Left colon (tissue), 2 donors: ENCODE results near the gene CHKA. TPM values are rescaled to one million over a fixed set of nuclear protein-coding genes. Genes with fewer than 3 reads are reported as not detected.

Source experiments
- ATAC-seq: fragments of 200-7000 bp; cut with Tn5 transposase; one replicate; pipeline ENCODE4 v1.9.1; 2020; ENCODE audit warnings: mild to moderate bottlenecking, moderate library complexity
- DNase-seq, 2 donors: peaks; one replicate each; pipeline ENCODE4 v3.0.0-alpha.2; 2020
- intact Hi-C, 2 donors: fragments of 100-400 bp; cut with DNase I in 1 of 2; cut with micrococcal nuclease in 1 of 2; formaldehyde crosslinking; loops; one replicate each; pipeline versions ENCODE4 v1.11.2 to v1.14.0; 2022; cut with DNase I, micrococcal nuclease
- total RNA-seq, 2 donors: library from RNA; stranded (reverse); fragmentation: NEBNext Ultra II Directional; extraction: Animal tissue kit (Norgen Biotek cat#: 25700); gene quantifications; one replicate each; pipeline ENCODE4 v1.2.1, GENCODE V29; 2021
- donor health status: DM: no; HTN: no; CAD: no.
- donor health status: DM: yes; HTN: yes; CAD: no.

The CHKA gene
- total RNA-seq, 2 donors from 2014 or later: 47.6 to 87.4 TPM

GRCh38 chr11:68053117-68053516 lies 68.1 kb downstream of the CHKA start:
- peak; percentile 6 for ATAC-seq

GRCh38 chr11:68052137-68052873 lies 68.9 kb downstream of the CHKA start:
- DNase-seq (no peak), ATAC-seq (peak; percentile 7)
- intact Hi-C loops: no loop called here

More at GRCh38 chr11:68053117-68053516, 68.1 kb downstream of the CHKA start:
- intact Hi-C loops: no loop called here
- no peak for DNase-seq

GRCh38 chr11:68051191-68052136 lies 69.7 kb downstream of the CHKA start:
- DNase-seq (no peak), ATAC-seq (peak; percentile 14)
- intact Hi-C loops: no loop called here

DNA sequence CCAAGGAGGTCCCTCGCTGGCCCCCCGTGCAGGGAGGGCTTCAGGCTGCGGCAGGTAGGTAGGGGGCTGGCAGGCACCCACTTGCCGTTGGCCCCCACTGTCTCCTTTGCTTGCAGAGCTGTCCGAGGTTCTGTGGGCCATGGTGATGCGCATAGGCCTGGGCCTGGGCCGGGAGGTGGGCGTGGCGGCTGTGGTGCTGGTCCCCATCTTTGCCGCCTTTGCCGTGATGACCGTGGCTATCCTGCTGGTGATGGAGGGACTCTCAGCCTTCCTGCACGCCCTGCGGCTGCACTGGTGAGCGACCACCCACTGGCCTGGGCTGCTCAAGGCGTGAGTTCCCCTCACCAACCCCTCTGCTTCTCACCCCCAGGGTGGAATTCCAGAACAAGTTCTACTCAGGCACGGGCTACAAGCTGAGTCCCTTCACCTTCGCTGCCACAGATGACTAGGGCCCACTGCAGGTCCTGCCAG lies 70.8 kb downstream of the CHKA start:
- ATAC-seq (no peak), DNase-seq (no peak)
- intact Hi-C loops: no loop called here

DNA sequence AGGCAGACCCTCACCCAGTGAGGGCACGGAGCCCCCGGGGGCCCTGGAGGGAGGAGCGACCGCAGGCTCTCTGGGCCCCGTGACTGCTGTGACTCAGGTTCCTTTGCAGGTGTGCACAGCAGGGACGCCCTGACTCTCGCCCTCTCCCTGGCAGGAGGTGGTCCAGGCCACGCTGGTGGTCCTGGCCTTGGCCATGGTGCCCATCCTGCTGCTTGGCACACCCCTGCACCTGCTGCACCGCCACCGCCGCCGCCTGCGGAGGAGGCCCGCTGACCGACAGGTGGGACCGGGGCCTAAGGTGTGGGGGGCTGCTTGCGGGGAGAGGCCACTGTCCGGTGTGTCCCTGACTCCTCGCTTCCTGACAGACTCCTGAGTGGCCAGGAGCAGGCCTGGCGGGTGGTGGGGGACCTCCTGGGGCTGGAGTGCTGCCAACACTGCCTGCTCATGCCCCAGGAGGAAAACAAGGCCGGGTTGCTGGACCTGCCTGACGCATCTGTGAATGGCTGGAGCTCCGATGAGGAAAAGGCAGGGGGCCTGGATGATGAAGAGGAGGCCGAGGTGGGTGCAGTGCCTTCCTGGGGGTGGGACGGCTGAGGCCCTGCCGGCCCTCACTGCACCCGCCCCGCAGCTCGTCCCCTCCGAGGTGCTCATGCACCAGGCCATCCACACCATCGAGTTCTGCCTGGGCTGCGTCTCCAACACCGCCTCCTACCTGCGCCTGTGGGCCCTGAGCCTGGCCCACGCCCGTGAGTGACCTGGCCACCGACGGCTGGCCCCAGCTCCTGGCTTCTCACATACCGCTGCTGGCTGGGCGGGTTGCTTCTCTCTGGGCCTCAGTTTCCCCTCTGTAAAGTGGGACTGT lies 71.4 kb downstream of the CHKA start:
- intact Hi-C loops: no loop called here
- no peak for ATAC-seq
- DNase-seq: no peak

GRCh38 chr11:68048681-68049508 lies 72.3 kb downstream of the CHKA start:
- intact Hi-C loops: no loop called here
- DNase-seq (no peak), ATAC-seq (no peak)

DNA sequence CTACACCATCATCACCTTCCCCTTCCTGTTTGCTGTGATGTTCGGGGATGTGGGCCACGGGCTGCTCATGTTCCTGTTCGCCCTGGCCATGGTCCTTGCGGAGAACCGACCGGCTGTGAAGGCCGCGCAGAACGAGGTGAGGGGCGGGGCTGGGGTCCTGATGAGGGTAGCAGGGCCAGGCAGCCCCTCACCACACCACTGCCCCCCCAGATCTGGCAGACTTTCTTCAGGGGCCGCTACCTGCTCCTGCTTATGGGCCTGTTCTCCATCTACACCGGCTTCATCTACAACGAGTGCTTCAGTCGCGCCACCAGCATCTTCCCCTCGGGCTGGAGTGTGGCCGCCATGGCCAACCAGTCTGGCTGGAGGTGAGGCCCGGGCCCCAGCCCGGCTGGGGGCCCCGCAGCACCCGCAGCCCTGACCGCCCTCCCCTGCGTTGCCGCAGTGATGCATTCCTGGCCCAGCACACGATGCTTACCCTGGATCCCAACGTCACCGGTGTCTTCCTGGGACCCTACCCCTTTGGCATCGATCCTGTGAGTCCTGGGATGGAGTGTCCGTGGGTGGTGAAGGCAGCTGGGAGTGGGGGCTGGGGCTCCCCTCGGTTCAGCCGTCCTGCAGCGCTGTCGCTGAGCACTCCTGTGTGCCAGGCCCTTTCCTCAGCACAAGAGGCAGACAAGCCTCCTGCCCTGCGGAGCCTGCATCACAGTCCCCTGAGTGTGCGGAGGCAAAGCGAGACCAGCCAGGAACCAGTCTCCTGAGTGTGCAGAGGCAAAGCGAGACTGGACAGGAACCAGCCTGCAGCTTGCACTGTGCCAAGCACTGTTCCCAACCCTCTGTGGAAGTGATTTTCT lies 73.5 kb downstream of the CHKA start:
- intact Hi-C loops: no loop called here
- ATAC-seq (no peak), DNase-seq (no peak)

- ATAC-seq: no peak
- intact Hi-C loops: no loop called here
- no peak for DNase-seq
Observed at GRCh38 chr11:68044898-68045351, 76.3 kb downstream of the CHKA start.

DNA sequence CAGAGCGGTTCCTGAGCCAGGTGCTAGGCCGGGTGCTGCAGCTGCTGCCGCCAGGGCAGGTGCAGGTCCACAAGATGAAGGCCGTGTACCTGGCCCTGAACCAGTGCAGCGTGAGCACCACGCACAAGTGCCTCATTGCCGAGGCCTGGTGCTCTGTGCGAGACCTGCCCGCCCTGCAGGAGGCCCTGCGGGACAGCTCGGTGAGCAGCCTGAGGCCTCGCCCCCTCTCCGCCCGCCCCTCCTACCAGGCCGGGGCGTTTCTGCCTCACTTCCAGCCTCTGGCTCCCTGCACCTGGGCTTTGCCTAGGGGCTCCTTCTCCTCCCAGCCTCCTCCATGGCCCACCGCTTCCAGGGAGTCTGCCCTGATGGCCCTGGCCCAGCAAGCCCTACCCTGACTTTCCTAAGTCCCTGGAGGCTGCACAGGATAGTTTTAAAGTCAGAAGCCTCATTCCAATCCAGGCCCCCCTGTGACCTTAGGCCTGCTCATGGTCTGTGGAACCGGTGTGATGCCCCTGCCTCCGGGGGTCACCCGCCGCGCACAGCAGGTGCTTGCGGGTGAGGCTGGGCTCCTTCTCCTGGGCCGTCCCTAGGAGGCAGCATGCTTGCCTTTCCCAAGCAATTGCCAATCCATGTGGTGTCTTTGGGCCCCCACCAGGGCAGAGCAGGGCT lies 76.9 kb downstream of the CHKA start:
- no peak for ATAC-seq
- intact Hi-C loops: no loop called here
- no peak for DNase-seq

DNA sequence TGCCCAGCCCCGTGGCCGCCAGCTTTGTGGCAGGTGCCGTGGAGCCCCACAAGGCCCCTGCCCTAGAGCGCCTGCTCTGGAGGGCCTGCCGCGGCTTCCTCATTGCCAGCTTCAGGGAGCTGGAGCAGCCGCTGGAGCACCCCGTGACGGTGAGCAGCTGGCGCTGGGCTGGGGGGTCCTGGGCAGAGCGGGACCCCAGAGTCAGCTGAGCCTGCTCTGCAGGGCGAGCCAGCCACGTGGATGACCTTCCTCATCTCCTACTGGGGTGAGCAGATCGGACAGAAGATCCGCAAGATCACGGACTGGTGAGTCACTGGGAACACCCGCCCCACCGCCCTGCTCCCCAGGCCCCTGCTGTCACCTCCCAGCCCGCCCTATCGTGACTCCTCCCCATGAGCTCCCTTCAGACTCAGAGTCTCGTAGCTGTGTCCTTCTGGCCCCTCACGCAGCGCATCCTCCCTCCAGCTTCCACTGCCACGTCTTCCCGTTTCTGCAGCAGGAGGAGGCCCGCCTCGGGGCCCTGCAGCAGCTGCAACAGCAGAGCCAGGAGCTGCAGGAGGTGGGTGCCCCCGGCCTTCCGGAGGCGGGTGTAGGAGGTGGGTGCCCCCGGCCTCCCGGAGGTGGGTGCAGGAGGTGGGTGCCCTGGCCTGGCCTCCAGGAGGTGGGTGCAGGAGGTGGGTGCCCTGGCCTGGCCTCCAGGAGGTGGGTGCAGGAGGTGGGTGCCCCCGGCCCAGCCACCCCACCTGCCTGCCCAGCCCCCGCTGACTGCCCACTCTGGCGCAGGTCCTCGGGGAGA lies 77.6 kb downstream of the CHKA start:
- DNase-seq (no peak), ATAC-seq (no peak)
- intact Hi-C loops: no loop called here

DNA sequence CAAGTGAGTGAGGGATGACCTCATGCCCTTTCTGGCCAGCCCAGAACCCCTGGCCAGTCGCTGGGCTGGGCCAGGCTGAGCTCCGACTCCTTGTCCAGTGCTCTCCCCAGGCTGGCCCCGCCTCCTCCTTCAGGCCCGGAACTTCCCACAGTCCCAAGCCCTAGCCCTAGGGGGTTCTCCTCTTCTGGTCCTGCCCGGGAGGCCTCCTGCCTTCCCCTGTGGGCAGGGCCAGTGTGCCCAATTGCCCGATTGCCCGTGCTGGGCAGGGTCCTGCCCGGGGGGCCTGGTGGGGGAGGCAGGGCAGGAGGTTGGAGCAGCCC lies 78.2 kb downstream of the CHKA start:
- ATAC-seq (no peak), DNase-seq (no peak)
- intact Hi-C loops: no loop called here

GRCh38 chr11:68042219-68043028 lies 78.8 kb downstream of the CHKA start:
- DNase-seq: no peak
- intact Hi-C loops: no loop called here

DNA sequence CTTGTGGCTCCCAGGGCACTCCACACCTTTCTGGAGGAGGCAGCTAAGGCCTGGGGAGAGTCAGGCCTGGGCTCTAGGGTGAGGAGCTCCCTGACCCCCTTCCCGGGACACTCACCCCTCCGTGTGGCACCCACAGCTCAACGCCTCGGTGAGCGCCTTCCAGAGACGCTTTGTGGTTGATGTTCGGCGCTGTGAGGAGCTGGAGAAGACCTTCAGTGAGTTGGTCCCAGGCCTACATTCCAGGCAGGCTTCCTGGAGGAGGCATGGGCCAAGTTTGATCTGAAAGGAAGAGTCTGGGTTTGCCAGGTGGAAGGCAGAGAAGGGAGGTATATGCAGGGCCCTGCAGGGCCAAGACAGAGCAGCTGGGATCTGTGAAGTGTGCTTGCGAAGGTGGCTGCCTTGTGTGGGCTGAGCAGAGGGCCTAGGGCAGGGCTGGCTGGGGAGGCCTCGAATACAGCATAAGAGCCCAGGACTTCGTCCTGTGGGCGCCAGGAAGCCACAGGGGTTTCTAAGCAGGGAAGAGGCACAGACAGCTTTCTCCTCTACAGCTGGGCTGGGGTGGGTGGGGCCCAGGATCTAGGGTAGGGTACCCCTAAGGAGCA lies 79.5 kb downstream of the CHKA start:
- intact Hi-C loops: no loop called here
- no peak for ATAC-seq
- DNase-seq: peak in 1 of 2 donors; percentile 13

More at GRCh38 chr11:68042219-68043028, 78.8 kb downstream of the CHKA start:
- ATAC-seq: no peak

GRCh38 chr11:68040957-68041591 lies 80.1 kb downstream of the CHKA start:
- ATAC-seq (no peak), DNase-seq (peak in 1 of 2 donors; percentile 25)
- intact Hi-C loops: no loop called here
